K562 (cell line): ENCODE results near the gene NAPEPLD.
"Not testable (repeated sequence)": the region's sequence is repeated elsewhere in the genome, so short reads cannot be mapped to it uniquely, and the experiment has no call there.

ENCODE experiments used
- AFF4 ChIP-seq: sonication (generic); formaldehyde crosslinking; IDR thresholded peaks from 2 replicates; pipeline ENCODE4 v1.8.0; 2023; ENCODE audit warnings: mild to moderate bottlenecking, missing genetic modification reagents
- CREB1 ChIP-seq, 2 experiments: sonication (generic) in 1 of 2; formaldehyde crosslinking in 1 of 2; IDR thresholded peaks; 2 replicates each; pipeline versions ENCODE4 v1.6.1 to v1.8.0; 2012 to 2022; ENCODE audit warnings: inconsistent platforms in 1 of 2, mild to moderate bottlenecking in 1 of 2, missing genetic modification reagents in 1 of 2, moderate library complexity in 1 of 2
- CTCF ChIP-seq, 3 experiments: IDR thresholded peaks in 2 of 3; conservative IDR thresholded peaks in 1 of 3; 2 replicates each; pipeline ENCODE4 v1.5.1; 2011 to 2012; ENCODE audit warnings: low read length in 3 of 3, mild to moderate bottlenecking in 3 of 3, control low read depth in 2 of 3, improper control_type of control experiment in 1 of 3, inconsistent platforms in 1 of 3, low read depth in 1 of 3, mixed read lengths in 1 of 3, moderate library complexity in 1 of 3; ENCODE audit not compliant: insufficient read depth in 2 of 3
- E2F4 ChIP-seq: sonication (generic); formaldehyde crosslinking; IDR thresholded peaks from 2 replicates; pipeline ENCODE4 v1.8.0; 2022; ENCODE audit warnings: mild to moderate bottlenecking, low read depth, missing genetic modification reagents
- E4F1 ChIP-seq: fragments of 250-450 bp; sonication (Bioruptor Pico); IDR thresholded peaks from 2 replicates; pipeline ENCODE4 v1.5.0; 2021; ENCODE audit warnings: mild to moderate bottlenecking, borderline replicate concordance
- GATA2 ChIP-seq: sonication (generic); formaldehyde crosslinking; IDR thresholded peaks from 2 replicates; pipeline ENCODE4 v1.4.0; 2020; ENCODE audit warnings: mild to moderate bottlenecking, missing genetic modification reagents
- HCFC1 ChIP-seq: IDR thresholded peaks from 2 replicates; pipeline ENCODE4 v1.6.1; 2012; ENCODE audit warnings: low read depth, low read length, improper control_type of control experiment
- HDAC1 ChIP-seq, 2 experiments: fragments of 450-650 bp; IDR thresholded peaks; 2 replicates each; pipeline ENCODE4 v1.6.1; 2016 to 2017; ENCODE audit warnings: inconsistent platforms in 1 of 2, mild to moderate bottlenecking in 1 of 2, moderate library complexity in 1 of 2
- MNT ChIP-seq, 2 experiments: fragments of 450-650 bp; conservative IDR thresholded peaks; 2 replicates each; pipeline ENCODE4 v1.6.1; 2017; ENCODE audit warnings: mild to moderate bottlenecking in 2 of 2, moderate library complexity in 2 of 2
- POLR2B ChIP-seq: fragments of 450-650 bp; IDR thresholded peaks from 2 replicates; pipeline ENCODE4 v1.6.1; 2018; ENCODE audit warnings: low read depth; ENCODE audit not compliant: partially characterized antibody
- ZBTB11 ChIP-seq, 3 experiments: fragments of 200-800 bp in 1 of 3; fragments of 250-450 bp in 1 of 3; fragments of 450-650 bp in 1 of 3; sonication (Bioruptor Pico) in 1 of 3; sonication (Bioruptor generic) in 1 of 3; formaldehyde crosslinking in 1 of 3; IDR thresholded peaks; 2 replicates each; pipeline versions ENCODE4 v1.6.1 to v1.8.0; 2016 to 2022; ENCODE audit warnings: mild to moderate bottlenecking in 2 of 3, missing genetic modification characterization in 2 of 3, missing compliant biosample characterization in 1 of 3, moderate library complexity in 1 of 3
- ZKSCAN1 ChIP-seq: fragments of 150-350 bp; IDR thresholded peaks from 2 replicates; pipeline ENCODE4 v1.6.1; 2016; ENCODE audit warnings: low read depth, low read length

- TF ChIP-seq HDAC1 (IDR thresholded peaks at IDR 0.05); E2F4 (CRISPR knock-in tag); GATA2 (CRISPR knock-in tag); CREB1 (IDR thresholded peaks at IDR 0.05); CREB1 (CRISPR knock-in tag; IDR thresholded peaks at IDR 0.05); CTCF (IDR thresholded peaks at IDR 0.05 in 2 of 3, conservative IDR thresholded peaks at IDR 0.05 in 1 of 3; ENCODE audit: insufficient read depth in 2 of 3, low read depth in 1 of 3, low read length in 3 of 3); E4F1 (CRISPR knock-in tag); POLR2B; ZKSCAN1; HCFC1; AFF4 (CRISPR knock-in tag); ZBTB11 (CRISPR knock-in tag; IDR thresholded peaks at IDR 0.05); MNT (conservative IDR thresholded peaks at IDR 0.05): not testable (repeated sequence)
Measured at GRCh38 chr7:103078226-103078625, 70.7 kb downstream of the NAPEPLD start.
